Measurements from ENCODE around the gene ZBTB7C. TPM values are rescaled to one million over a fixed set of nuclear protein-coding genes. Genes with fewer than 3 reads are reported as not detected.

Gene ZBTB7C
- total and polyA plus RNA-seq, 4 donors = 0.19 to 1.1 (median 0.45) TPM

DNA sequence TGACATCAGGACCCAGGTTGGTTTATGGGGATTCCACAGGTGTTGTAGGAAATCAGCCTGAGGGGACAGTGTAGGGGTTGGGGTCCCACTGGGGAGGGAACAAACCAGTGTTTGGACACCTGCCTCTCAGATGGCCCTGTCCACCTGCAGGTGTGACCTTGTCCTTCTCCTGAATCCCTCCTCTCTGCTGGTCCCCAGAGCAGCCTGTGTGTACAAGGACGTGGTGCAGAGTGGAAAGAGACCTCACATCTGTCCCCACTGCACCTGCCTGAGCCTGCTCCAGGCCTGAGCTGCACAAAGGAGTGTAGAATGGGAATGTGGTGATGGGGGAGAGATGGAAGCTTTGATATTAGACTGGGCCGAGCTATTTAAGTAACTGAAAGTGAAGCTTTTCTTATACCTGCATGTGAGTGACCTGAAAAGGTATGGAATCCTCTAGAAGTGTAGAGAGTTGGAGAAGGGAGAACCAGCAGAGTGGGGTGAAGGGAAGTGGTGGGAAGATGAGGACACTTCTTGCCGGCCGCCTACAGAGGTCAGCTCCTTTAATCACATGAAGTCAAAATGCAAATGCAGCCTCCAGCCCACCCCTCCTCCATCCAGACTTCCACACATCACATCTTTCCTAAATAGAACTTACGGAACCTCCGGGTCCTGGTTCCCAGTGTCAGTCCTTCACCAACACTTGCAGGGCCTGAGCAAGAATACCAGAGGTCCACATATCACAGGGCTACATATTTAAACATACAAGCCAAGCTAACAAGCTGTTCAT, 389.4 kb downstream of the ZBTB7C start:
- no peak overlapping the region for H3K27ac ChIP-seq (ENCODE audit: low read depth in 1 of 2, low read length in 2 of 2)
- no peak overlapping the region for H3K9ac ChIP-seq (ENCODE audit: low read depth in 1 of 2, low read length in 2 of 2)
- H3K9me3 ChIP-seq (ENCODE audit: control insufficient read depth in 4 of 4, low read length in 3 of 4) = no peaks in the 10 kb centered on the region
- H3K4me3 ChIP-seq (ENCODE audit: low read depth in 1 of 3, low read length in 3 of 3) = no peak overlapping the region
- TF ChIP-seq HNF4G (IDR thresholded peaks at IDR 0.05) = no peak
- no peak for TF ChIP-seq EGR1 (IDR thresholded peaks at IDR 0.05; ENCODE audit: low read depth in 2 of 2)
- TF ChIP-seq FOXA1 (IDR thresholded peaks at IDR 0.05) = no peak
- TF ChIP-seq TAF1 (conservative IDR thresholded peaks at IDR 0.05) = no peak
- TF ChIP-seq, protein P1, sequence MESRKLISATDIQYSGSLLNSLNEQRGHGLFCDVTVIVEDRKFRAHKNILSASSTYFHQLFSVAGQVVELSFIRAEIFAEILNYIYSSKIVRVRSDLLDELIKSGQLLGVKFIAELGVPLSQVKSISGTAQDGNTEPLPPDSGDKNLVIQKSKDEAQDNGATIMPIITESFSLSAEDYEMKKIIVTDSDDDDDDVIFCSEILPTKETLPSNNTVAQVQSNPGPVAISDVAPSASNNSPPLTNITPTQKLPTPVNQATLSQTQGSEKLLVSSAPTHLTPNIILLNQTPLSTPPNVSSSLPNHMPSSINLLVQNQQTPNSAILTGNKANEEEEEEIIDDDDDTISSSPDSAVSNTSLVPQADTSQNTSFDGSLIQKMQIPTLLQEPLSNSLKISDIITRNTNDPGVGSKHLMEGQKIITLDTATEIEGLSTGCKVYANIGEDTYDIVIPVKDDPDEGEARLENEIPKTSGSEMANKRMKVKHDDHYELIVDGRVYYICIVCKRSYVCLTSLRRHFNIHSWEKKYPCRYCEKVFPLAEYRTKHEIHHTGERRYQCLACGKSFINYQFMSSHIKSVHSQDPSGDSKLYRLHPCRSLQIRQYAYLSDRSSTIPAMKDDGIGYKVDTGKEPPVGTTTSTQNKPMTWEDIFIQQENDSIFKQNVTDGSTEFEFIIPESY (IDR thresholded peaks at IDR 0.05) = no peak
- TF ChIP-seq, protein P2, sequence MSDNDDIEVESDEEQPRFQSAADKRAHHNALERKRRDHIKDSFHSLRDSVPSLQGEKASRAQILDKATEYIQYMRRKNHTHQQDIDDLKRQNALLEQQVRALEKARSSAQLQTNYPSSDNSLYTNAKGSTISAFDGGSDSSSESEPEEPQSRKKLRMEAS (IDR thresholded peaks at IDR 0.05) = no peak
- TF ChIP-seq JUND (IDR thresholded peaks at IDR 0.05) = no peak
- TF ChIP-seq, protein P3, sequence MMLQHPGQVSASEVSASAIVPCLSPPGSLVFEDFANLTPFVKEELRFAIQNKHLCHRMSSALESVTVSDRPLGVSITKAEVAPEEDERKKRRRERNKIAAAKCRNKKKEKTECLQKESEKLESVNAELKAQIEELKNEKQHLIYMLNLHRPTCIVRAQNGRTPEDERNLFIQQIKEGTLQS (IDR thresholded peaks at IDR 0.05) = no peak
- no peak for TF ChIP-seq SP1 (IDR thresholded peaks at IDR 0.05)
- TF ChIP-seq, protein P4, sequence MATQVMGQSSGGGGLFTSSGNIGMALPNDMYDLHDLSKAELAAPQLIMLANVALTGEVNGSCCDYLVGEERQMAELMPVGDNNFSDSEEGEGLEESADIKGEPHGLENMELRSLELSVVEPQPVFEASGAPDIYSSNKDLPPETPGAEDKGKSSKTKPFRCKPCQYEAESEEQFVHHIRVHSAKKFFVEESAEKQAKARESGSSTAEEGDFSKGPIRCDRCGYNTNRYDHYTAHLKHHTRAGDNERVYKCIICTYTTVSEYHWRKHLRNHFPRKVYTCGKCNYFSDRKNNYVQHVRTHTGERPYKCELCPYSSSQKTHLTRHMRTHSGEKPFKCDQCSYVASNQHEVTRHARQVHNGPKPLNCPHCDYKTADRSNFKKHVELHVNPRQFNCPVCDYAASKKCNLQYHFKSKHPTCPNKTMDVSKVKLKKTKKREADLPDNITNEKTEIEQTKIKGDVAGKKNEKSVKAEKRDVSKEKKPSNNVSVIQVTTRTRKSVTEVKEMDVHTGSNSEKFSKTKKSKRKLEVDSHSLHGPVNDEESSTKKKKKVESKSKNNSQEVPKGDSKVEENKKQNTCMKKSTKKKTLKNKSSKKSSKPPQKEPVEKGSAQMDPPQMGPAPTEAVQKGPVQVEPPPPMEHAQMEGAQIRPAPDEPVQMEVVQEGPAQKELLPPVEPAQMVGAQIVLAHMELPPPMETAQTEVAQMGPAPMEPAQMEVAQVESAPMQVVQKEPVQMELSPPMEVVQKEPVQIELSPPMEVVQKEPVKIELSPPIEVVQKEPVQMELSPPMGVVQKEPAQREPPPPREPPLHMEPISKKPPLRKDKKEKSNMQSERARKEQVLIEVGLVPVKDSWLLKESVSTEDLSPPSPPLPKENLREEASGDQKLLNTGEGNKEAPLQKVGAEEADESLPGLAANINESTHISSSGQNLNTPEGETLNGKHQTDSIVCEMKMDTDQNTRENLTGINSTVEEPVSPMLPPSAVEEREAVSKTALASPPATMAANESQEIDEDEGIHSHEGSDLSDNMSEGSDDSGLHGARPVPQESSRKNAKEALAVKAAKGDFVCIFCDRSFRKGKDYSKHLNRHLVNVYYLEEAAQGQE (IDR thresholded peaks at IDR 0.05) = no peak
- H3K4me1 ChIP-seq (ENCODE audit: control insufficient read depth in 4 of 4, insufficient read depth in 4 of 4, low read length in 3 of 4) = peaks cover 0 to 7% (median 2%) of the 10 kb centered on the region in 4 donors
- no peaks in the 10 kb centered on the region for H3K36me3 ChIP-seq (ENCODE audit: control insufficient read depth in 4 of 4, insufficient read depth in 3 of 4, low read depth in 1 of 4, low read length in 3 of 4)
- H3K27me3 ChIP-seq (ENCODE audit: control insufficient read depth in 4 of 4, insufficient read depth in 4 of 4, low read length in 3 of 4) = no peaks in the 10 kb centered on the region
- DNase-seq (ENCODE audit: low spot score) = no peak
- 89% methylated on average over 6 of the region's 6 CpGs for WGBS

DNA sequence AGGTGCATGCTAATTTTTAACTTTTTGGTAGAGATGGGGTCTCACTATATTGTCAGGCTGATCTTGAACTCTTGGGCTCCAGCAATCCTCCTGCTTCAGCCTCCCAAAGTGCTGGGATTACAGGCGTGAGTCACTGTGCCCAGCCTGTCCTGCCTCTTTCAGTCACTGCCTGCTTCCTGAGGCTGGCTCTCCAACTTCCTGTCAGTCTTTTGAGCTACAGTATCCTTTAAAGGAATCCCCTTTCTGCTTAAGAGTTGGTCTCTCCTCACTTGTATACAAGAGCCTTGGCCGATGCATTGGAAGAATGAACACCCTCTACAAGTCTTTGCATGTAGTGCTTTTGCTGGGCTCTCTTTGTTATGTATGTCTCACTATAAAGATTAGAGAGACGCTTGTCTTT, 390.3 kb downstream of the ZBTB7C start:
- no peak for TF ChIP-seq SP1 (IDR thresholded peaks at IDR 0.05)
- TF ChIP-seq, protein P4 (IDR thresholded peaks at IDR 0.05) = no peak
- no peak for TF ChIP-seq RXRA (IDR thresholded peaks at IDR 0.05)
- TF ChIP-seq NR2F2 (IDR thresholded peaks at IDR 0.05) = no peak
- TF ChIP-seq HNF4G (IDR thresholded peaks at IDR 0.05) = no peak
- TF ChIP-seq, protein P2 (IDR thresholded peaks at IDR 0.05) = no peak
- TF ChIP-seq, protein P1 (IDR thresholded peaks at IDR 0.05) = no peak
- H3K4me3 ChIP-seq (ENCODE audit: low read depth in 1 of 3, low read length in 3 of 3) = no peak overlapping the region
- H3K27me3 ChIP-seq (ENCODE audit: control insufficient read depth in 4 of 4, insufficient read depth in 4 of 4, low read length in 3 of 4) = no peaks in the 10 kb centered on the region
- H3K27ac ChIP-seq (ENCODE audit: low read depth in 1 of 2, low read length in 2 of 2) = no peak overlapping the region
- peaks cover 0 to 7% (median 2%) of the 10 kb centered on the region in 4 donors for H3K4me1 ChIP-seq (ENCODE audit: control insufficient read depth in 4 of 4, insufficient read depth in 4 of 4, low read length in 3 of 4)
- DNase-seq (ENCODE audit: low spot score) = no peak
- WGBS = 87% methylated on average over 3 of the region's 3 CpGs
- no peaks in the 10 kb centered on the region for H3K36me3 ChIP-seq (ENCODE audit: control insufficient read depth in 4 of 4, insufficient read depth in 3 of 4, low read depth in 1 of 4, low read length in 3 of 4)
- no peak overlapping the region for H3K9ac ChIP-seq (ENCODE audit: low read depth in 1 of 2, low read length in 2 of 2)
- no peaks in the 10 kb centered on the region for H3K9me3 ChIP-seq (ENCODE audit: control insufficient read depth in 4 of 4, low read length in 3 of 4)

Data from liver (tissue), 9 donors.